GM21367 (cell line): Measurements from ENCODE around the gene AATF.

Experiments used
- ATAC-seq: cut with Tn5 transposase; IDR thresholded peaks from one replicate; pipeline ENCODE4 v1.9.1; 2021; ENCODE audit not compliant: unreplicated experiment

AATF gene

DNA sequence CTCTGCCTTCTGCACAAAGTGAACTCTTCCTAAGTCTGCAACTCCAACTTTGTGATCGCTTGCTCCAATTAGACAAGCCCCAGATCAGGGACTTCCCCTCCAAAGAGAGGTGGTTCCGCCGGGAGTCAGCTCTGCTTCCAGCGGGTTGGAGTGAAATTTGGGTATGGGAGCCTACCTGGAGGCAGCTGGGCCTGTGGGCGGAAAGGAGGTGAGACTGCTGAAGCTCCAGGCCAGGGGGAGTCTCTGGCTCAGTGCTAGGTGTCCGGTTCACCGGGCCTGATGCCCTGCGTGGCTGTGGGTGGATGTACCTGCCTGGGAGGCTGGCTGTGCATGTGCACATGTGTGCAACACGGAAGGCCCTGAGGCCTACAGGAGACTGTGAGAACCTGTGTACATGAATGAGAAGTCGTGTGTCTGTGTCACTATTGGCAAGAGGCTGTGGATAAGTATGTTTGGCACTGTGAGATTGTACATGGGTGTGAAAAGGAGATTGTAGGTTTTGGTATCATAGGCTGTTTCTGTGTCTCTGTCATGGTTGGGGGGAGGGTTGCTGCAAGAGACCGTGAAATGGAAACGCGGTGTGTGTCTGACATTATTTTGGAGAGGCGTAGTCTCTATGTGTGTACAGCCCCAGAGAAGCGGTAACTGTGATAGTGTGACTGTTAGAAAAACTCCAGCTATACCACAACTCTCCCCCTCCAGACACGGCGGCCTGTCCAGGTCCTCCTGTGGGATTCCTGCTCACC lies 7.3 kb upstream of the AATF start:
- ATAC-seq, result no peak

DNA sequence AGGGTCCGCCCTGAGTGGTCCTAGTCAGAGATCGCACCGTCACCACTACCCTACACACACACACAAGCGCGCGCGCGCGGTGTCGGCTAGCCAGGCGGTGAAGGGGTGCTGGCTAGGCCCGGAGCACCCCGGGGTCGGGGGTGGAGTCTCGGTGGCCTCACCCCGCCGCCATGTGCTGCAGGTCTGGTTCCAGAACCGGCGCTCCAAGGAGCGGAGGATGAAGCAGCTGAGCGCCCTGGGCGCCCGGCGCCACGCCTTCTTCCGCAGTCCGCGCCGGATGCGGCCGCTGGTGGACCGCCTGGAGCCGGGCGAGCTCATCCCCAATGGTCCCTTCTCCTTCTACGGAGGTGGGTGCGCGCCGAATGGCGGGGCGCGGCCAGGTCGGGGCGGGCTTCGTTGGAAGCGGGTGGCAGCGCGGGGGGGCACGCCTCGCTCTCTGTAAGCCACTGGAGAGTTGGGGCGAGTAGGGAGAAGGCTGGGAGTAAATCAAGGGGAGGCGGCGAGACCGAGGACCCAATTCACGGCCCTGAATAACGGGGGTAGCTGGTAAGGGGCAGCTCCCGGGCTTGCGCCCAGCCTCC lies 6.6 kb upstream of the AATF start:
- ATAC-seq, result no peak

DNA sequence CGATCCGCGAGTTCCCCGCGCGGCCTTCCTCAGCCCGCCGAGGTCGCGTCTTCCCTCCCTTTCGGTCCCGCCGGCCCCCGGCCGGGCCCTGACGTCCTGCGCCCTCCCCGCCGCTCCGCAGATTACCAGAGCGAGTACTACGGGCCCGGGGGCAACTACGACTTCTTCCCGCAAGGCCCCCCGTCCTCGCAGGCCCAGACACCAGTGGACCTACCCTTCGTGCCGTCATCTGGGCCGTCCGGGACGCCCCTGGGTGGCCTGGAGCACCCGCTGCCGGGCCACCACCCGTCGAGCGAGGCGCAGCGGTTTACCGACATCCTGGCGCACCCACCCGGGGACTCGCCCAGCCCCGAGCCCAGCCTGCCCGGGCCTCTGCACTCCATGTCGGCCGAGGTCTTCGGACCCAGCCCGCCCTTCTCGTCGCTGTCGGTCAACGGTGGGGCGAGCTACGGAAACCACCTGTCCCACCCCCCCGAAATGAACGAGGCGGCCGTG lies 6.1 kb upstream of the AATF start:
- ATAC-seq, result no peak

DNA sequence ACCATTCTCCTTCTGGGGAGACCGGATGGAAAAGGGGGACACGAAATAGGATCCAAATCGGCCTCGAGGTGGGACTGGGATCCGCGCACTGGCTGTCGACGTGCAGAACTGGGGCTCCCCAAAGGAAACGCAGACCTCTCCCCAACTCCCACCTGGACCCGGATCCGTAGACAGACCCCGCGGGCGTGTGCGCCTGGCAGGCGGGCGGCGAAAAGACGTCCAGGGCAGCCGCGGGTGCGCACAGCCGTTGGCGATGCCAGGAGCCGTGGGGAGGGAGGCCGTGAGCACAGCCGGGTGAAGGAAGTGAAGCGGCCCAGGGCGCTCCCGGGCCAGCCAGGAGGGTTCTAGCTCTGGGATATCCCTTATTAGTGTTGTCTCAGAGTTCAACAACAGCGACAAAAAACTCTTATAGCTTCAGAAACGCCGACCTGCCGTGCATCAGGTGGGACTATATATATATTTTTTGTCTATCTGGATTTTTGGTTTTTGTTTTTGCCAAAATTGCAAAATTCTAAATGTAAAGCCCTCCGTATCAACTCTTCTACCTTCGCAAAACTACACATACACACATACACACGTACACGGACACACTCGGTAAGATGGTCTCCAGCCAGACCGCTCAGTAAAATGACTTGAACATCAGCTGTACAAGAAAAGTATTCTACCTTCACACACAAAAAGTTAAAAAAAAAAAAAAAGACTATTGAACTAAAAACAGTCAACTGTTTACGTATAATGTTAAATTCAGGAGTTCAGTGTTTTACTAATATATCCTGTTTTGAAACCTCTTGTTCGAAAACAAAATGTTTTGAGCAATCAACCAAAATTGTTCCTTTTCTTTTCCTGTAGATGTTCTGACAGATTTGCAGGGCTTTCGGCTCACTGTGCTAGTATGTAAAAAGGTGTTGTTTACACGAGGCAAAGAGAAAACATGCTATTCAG lies 5.2 kb upstream of the AATF start:
- ATAC-seq, result no peak

DNA sequence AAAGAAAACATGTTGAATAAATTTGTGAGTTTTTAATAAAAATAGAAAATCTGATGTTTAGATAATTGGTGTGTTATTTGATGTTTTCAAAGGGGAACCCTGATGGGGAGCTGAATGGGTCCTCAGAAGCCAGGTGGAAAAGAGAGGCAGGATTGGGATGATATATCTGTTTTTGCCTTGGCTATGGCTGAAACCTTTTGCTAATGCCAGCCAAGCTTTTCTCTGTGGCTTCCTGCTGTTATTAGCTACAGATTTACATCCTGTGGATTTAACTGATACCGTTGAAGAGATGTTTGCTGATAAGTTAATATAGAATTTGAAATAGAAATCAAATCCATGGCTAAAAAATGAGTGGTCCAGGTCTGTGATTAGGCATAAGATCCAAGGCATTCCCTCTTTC lies 4.2 kb upstream of the AATF start:
- no peak for ATAC-seq

DNA sequence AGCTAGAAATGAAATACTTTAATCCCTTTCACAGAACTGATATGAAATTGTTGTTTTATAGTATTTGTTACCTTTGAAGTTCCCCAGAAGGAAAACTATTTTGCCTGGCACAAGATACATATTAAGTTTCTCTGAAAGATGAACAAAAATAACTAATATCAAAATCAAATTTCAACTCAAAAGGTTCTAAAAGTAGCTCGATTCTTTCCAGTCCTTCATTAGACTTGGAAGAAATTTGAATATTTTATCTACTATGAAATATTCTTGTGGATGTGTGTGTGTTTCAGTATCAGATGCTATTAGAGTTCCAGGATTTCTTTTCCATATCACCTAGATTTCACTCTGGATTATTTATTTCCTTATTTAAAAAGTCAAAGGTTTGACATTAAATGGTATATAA lies 3.6 kb upstream of the AATF start:
- ATAC-seq, result no peak

DNA sequence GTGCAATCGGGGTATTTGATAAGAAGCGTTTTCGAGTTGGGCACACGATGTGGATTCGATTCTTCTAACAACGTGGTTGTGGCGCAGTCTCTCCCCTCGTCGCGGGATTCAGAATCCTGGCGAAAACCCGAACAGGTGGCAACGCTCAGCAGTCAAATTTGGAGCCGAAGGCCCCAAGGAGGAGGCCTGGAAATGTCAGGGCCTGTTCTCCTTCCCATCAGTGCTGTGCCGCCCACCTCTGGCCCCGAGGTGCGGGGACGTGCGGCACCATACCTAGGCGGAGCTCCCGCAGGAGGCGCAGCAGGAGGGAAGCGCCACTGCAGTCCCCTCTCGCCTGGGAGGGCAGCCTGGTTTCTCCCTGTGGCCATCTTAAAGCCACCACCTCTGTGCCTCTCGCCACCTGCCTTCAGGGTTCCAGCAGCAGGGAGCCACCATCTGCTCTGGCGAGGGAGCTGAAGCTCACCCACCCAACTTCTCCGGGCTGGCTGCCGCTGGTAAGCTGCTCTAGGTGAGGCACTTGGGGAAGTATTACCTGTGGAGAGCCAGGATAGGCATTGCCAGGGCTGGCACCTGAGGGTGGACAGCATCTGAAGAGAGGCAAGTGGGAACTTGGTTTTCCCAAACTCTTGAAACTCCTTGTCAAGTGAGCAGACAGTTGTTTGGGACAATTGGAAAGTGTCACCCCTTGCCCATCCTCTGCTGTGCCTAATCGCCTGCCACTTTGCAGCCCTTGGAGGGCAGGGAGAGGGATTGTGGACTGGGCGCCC lies 2.6 kb upstream of the AATF start:
- no peak for ATAC-seq

DNA sequence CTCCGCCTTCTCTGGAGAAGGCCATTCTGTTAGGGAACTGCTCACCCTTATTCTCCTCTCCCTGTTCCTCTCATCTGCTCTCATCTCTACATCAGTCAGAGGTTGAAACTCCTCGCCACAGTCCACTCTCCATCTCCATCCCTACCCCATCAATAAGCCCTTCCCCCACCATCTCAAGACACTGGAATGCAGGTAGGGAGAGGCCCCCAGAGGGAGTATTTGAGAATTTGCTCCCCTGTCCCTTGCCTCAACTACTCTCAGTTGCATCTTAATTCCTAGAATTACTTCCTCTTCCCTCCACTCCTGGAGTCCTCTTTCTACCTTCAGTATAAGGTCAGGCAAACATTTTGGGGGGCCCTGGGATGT lies 2.0 kb upstream of the AATF start:
- ATAC-seq, result no peak

DNA sequence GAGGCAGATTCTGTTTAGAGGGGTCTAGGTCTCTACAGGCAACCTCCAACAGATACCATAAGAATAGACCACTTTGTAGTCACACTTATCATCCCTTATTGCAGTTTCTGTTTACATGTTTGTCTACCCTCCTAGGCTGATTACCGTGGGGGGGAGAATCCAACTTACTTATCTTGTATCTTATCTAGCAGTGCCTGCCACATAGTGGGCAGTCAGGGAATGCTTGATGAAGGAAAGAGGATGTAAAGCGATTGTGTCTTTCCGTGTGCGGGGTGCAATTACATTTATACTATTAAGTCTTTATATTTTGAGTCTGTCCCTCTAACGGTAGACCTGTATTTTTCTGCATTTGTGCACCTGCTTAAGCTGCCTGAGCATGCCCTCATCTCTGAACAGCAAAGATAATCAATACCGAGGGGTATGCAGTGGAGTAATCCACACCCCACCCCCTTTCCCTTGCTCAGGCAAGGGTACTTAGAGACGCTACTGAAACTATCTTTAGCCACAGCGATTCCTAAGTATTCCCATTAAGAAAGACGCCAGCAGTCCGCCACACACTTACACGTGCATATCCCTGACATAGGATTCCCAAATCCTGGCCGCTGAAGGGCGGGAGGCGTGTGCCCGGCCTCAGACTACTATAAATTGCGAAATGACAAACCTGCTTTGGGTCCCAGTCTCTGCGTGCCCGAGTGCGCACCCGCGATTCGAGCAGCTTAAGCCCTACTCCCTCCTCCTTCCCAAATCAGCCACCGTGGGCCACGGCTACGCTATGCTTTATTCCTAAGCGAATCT lies 635 bp upstream of the AATF start:
- ATAC-seq, result no peak

DNA sequence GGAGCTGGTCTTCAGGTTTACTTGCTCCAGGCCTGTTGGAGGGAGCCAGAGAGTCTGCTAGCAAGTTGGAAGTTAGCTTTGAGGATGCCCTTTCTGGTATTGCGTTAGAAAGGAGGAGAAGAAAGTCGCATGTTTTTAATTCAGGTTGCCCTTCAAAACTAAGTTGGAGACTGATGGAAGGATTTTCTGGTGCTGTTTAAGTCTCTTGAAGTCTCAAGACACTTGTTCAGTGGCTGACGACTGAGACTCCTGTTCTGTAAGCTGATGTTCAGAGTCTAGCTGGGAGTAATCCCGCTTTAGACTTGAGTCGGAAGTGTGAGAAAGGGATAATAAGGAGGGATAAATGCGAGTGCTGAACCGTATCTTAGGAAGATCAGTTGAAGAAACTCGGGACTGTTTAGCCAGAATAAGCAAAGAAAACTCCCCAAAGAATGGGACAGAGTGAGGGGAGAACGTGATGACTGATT lies 740 bp downstream of the AATF start:
- no peak for ATAC-seq

DNA sequence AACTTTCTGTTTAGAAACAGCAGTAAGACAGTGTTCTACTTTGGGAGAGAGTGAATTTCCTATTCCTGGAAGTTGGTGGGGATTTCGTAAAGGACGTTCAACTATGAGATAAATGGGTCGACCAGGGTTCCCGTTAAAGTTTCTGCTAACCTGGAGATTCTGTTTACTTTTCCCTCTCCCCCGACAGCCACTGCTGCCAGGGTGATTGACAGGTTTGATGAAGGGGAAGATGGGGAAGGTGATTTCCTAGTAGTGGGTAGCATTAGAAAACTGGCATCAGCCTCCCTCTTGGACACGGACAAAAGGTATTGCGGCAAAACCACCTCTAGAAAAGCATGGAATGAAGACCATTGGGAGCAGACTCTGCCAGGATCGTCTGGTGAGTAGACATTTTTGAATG lies 1.3 kb downstream of the AATF start:
- ATAC-seq, result no peak

DNA sequence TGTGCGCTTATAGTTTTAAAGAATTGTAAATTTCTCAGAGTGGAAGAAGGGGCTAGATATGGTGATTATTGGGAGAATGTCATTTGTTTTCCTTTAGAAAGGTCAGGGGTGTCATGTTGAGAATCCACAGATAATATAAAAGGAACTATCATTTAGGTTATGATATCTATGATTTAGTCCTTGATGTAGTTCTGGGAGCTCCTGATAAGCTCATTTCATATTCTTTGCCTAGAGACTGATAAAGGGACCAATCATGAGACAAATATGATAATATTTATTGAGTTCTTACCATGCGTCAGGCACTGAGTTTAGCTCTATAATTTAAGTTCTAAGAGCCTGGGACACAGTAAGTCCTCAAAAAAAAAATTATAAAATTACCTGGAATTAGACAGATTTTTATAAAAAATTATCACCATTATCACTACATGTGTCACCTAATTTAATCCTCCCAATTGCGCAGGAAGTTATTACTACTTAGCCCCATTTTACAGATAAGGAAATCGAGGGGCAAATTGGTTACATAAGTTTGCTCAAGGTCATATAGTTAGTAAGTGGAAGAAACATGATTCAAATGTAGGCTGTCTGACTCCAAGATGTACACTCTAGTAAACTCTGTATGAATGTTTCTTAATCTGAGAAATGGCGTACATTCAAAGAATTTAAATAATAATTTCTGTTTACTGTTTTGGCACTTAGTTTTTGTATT lies 2.5 kb downstream of the AATF start:
- no peak for ATAC-seq

DNA sequence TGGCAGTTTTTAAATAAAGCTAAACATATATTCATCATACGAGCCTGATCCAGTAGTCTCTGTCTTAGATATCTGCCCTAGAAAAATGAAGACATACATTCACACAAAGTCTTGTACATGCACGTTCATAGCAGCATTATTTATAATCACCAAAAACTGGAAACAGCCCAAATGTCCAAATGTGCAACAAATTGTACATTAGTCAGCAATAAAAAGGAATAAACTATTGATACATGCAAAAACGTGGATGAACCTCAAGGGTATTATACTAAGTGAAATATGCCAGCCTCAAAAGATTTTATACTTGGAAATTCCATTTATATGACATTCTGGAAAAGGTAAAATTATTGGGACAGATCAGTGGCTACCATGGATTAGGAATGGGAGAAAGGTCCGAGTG lies 22.8 kb downstream of the AATF start:
- no peak for ATAC-seq

DNA sequence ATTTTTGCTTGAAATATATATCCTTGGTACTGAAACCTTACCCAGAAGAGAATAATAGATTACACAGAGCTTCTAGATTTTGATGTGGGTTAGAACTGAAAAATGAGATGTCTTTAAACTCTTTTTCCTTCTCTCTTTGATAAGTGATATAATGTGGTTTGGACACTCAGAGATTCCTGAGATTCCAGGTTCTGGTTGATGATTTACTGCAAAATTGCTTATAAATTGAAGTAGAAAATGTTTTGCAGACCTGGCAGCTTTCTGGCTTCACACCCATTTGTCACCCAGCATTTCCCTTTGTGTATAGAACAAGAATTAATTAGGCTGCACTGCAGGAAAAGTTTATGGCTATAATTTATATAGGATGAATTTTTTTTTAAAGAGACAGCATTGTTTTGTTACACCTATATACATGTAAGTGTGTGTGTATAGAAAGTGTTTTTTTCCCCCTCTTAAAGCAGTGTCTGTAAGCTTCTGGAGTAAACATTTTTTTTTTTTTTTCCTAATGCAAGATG lies 23.5 kb downstream of the AATF start:
- no peak for ATAC-seq

DNA sequence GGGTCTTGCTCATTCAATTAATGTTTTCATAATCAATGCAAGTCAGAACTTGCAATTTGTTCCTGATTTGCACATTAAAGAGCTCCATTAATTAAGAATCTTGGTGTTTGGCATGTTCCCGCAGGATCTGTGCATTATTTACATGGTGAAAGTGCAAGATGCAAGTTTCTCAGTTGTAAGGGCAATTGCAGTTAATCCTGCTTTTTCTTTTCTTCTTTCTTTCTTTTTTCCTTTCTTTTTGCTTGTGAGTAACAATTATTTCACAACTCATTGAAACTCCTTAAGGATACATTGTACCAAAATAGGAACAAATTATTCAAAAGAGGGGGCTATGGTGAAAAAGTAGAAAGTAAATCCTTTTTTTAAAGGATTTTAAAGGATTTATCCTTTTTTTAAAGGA lies 24.2 kb downstream of the AATF start:
- ATAC-seq, result no peak

DNA sequence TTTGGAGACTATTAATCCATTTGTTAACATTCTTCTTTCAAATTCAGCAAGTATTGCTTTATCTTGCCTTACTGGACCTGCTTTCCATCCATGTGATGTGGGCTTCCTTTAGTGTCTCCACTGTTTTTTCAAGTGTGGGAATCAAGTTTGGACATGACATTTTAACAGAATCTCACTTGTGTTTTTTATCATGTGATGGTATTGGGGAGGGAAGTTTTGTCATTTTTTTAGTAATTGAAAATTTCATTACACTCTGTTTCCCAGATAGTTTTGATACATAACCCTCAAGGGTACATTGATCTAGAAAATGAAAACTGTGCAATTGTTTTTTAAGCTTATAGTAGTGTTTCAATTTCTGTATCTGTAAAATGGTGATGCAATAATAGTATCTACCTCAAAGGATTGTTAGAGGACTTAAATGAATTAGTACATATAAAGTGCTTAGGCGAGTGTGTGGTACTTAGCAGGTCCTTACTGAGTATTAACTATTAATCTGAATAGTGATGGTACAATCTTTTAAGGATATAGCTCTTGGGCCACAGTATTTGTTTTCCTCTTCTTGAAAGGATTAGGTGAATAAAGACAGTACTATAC lies 27.3 kb downstream of the AATF start:
- no peak for ATAC-seq

DNA sequence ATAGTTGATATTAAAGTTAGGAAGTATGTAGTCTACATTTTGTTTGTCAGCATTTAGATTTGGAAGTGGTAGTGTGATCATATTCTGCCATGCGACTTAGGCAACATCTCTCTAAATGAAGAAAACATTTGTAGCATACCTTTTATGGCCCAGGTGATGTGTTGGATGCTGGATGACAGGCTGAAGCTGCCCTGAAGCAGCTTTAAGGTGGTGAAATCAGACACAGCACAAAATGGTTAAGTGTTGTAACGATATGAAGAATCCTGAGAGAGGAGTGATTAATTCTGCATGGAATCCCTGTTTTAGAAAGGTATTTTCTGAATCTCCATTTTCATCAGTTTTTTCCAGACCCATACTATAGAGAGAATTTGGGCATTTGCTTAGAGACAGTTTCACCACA lies 28.3 kb downstream of the AATF start:
- ATAC-seq, result no peak

DNA sequence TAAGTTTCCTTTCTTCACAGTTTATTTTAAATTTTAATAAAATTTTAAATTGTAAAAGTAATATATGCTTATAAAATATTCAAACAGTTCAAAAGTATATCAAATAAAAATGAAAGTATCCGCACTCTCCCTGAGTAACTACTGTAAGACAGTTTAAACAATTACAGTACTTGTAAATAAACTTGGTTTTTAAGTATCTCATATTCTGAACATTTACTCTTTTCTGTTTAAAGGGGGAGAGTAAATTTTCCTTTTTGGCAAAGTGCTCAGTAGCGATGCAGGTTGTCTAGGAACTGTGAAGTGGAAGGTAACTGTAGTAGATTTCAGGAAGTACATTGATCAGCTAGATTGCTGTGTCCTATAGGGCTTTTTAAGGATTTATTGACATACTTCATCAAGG lies 28.8 kb downstream of the AATF start:
- ATAC-seq, result no peak
